ENCODE measurements around the gene GFPT2.

GRCh38 chr5:180302256-180302655, 50.9 kb downstream of the GFPT2 start:
- no peak for TF ChIP-seq POLR2A (IDR thresholded peaks at IDR 0.05; ENCODE audit: extremely low read depth, insufficient read length)
- TF ChIP-seq, protein P1, sequence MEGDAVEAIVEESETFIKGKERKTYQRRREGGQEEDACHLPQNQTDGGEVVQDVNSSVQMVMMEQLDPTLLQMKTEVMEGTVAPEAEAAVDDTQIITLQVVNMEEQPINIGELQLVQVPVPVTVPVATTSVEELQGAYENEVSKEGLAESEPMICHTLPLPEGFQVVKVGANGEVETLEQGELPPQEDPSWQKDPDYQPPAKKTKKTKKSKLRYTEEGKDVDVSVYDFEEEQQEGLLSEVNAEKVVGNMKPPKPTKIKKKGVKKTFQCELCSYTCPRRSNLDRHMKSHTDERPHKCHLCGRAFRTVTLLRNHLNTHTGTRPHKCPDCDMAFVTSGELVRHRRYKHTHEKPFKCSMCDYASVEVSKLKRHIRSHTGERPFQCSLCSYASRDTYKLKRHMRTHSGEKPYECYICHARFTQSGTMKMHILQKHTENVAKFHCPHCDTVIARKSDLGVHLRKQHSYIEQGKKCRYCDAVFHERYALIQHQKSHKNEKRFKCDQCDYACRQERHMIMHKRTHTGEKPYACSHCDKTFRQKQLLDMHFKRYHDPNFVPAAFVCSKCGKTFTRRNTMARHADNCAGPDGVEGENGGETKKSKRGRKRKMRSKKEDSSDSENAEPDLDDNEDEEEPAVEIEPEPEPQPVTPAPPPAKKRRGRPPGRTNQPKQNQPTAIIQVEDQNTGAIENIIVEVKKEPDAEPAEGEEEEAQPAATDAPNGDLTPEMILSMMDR (IDR thresholded peaks at IDR 0.05; ENCODE audit: low read depth, low read length), result no peak
